H1 (cell line): ENCODE measurements around the gene UBN2. TPM values are rescaled to one million over a fixed set of nuclear protein-coding genes. Genes with fewer than 3 reads are reported as not detected.
"Not testable (repeated sequence)": the region's sequence is repeated elsewhere in the genome, so short reads cannot be mapped to it uniquely, and the experiment has no call there.

Experiments used
- CTCF ChIA-PET: fragments of 300-600 bp; sonication (Branson Sonifier 250); formaldehyde crosslinking; loops from one replicate; lab custom pipeline; 2021; ENCODE audit not compliant: partially characterized antibody; lab: Charles Lee
- POLR2A ChIA-PET: fragments of 300-600 bp; sonication (Branson Sonifier 250); formaldehyde crosslinking; loops from one replicate; lab custom pipeline; 2021; ENCODE audit warnings: inconsistent platforms; ENCODE audit not compliant: partially characterized antibody; lab: Charles Lee
- DNase-seq, 2 experiments: peaks; one replicate each; pipeline versions ENCODE4 v3.0.0 to v3.0.0-alpha.2; 2010 to 2022; ENCODE audit warnings: low spot score in 2 of 2, low read depth in 1 of 2, mixed read lengths in 1 of 2
- FAIRE-seq: peaks from 2 replicates; lab custom pipeline; 2011; peaks lifted over from hg19 to GRCh38; lab: Jason Lieb, UNC
- H2AFZ ChIP-seq: 2 replicates; pipeline ENCODE4 v1.8.1; 2012; ENCODE audit warnings: low read length, inconsistent platforms
- H2AK5ac ChIP-seq: 2 replicates; pipeline ENCODE4 v1.6.1; 2013; ENCODE audit warnings: low read depth, low read length
- H2BK120ac ChIP-seq: replicated peaks from 2 replicates; pipeline ENCODE3; 2013; ENCODE audit warnings: low read depth, low read length, inconsistent platforms
- H2BK12ac ChIP-seq: 2 replicates; pipeline ENCODE4 v1.6.1; 2013; ENCODE audit warnings: low read depth, low read length
- H2BK15ac ChIP-seq: 2 replicates; pipeline ENCODE4 v1.6.1; 2013; ENCODE audit warnings: low read length
- H2BK20ac ChIP-seq: 2 replicates; pipeline ENCODE4 v1.6.1; 2013; ENCODE audit warnings: low read length
- H2BK5ac ChIP-seq: 2 replicates; pipeline ENCODE4 v1.6.1; 2013; ENCODE audit warnings: low read depth, low read length
- H3K14ac ChIP-seq: 2 replicates; pipeline ENCODE4 v1.6.1; 2013; ENCODE audit warnings: inconsistent platforms; ENCODE audit not compliant: insufficient read length
- H3K18ac ChIP-seq: 2 replicates; pipeline ENCODE4 v1.6.1; 2013; ENCODE audit warnings: low read length; ENCODE audit errors: extremely low read depth
- H3K23ac ChIP-seq: 2 replicates; pipeline ENCODE4 v1.6.1; 2013; ENCODE audit warnings: inconsistent platforms; ENCODE audit not compliant: insufficient read length
- H3K23me2 ChIP-seq: 2 replicates; pipeline ENCODE4 v1.6.1; 2013; ENCODE audit warnings: low read depth, low read length
- H3K27ac ChIP-seq: 2 replicates; pipeline ENCODE4 v1.6.1; 2011; ENCODE audit warnings: low read depth, low read length, inconsistent platforms
- H3K27me3 ChIP-seq, 4 experiments: replicated peaks in 1 of 4; 1 replicate in 1 of 4; 2 replicates in 3 of 4; pipeline versions ENCODE4 v1.6.1 to v1.8.1; 2011 to 2013; ENCODE audit warnings: low read length in 3 of 4, mild to moderate bottlenecking in 3 of 4, inconsistent platforms in 2 of 4, mixed read lengths in 2 of 4, moderate library complexity in 1 of 4; ENCODE audit not compliant: control insufficient read depth in 3 of 4, insufficient read depth in 3 of 4; ENCODE audit errors: extremely low read depth in 1 of 4
- H3K36me3 ChIP-seq, 4 experiments: 2 replicates each; pipeline versions ENCODE4 v1.6.1 to v1.8.1; 2011 to 2013; ENCODE audit warnings: mild to moderate bottlenecking in 4 of 4, low read length in 3 of 4, moderate library complexity in 2 of 4, control low read depth in 1 of 4, inconsistent platforms in 1 of 4; ENCODE audit not compliant: insufficient read depth in 4 of 4, control insufficient read depth in 2 of 4
- H3K4ac ChIP-seq: replicated peaks from 2 replicates; pipeline ENCODE3; 2013; ENCODE audit warnings: low read length, low read depth, mixed read lengths, inconsistent platforms; ENCODE audit not compliant: insufficient read length
- H3K4me1 ChIP-seq, 4 experiments: replicated peaks in 1 of 4; 1 replicate in 1 of 4; 2 replicates in 3 of 4; pipeline versions ENCODE4 v1.6.1 to v1.8.1; 2011 to 2013; ENCODE audit warnings: low read length in 3 of 4, inconsistent platforms in 2 of 4, mixed read lengths in 1 of 4; ENCODE audit not compliant: insufficient read depth in 4 of 4, control insufficient read depth in 3 of 4
- H3K4me2 ChIP-seq, 2 experiments: 2 replicates each; pipeline versions ENCODE4 v1.6.1 to v1.8.1; 2011 to 2013; ENCODE audit warnings: low read depth in 2 of 2, low read length in 2 of 2, control low read depth in 1 of 2, inconsistent platforms in 1 of 2, mild to moderate bottlenecking in 1 of 2; ENCODE audit not compliant: insufficient read depth in 1 of 2
- H3K4me3 ChIP-seq, 4 experiments: fragments of 200-600, 300-600 bp in 1 of 4; sonication (generic), shearing (Covaris generic), sonication (Bioruptor Twin) in 1 of 4; 2 replicates each; pipeline versions ENCODE4 v1.5.1 to v1.8.1; 2011 to 2016; ENCODE audit warnings: low read length in 4 of 4, low read depth in 3 of 4, control low read depth in 2 of 4, inconsistent platforms in 2 of 4, mild to moderate bottlenecking in 2 of 4, mixed read lengths in 1 of 4, moderate library complexity in 1 of 4; ENCODE audit not compliant: insufficient read depth in 2 of 4; ENCODE audit errors: extremely low read depth in 1 of 4
- H3K56ac ChIP-seq: replicated peaks from 2 replicates; pipeline ENCODE3; 2013; ENCODE audit warnings: low read depth, mild to moderate bottlenecking, mixed read lengths, low read length, inconsistent platforms; ENCODE audit not compliant: insufficient read length
- H3K79me1 ChIP-seq: 2 replicates; pipeline ENCODE4 v1.6.1; 2013; ENCODE audit warnings: low read depth, low read length, control low read depth
- H3K79me2 ChIP-seq, 2 experiments: 2 replicates each; pipeline versions ENCODE4 v1.6.1 to v1.8.1; 2012 to 2013; ENCODE audit warnings: low read length in 2 of 2, mild to moderate bottlenecking in 2 of 2, inconsistent platforms in 1 of 2; ENCODE audit not compliant: insufficient read depth in 2 of 2, control insufficient read depth in 1 of 2
- H3K9ac ChIP-seq, 4 experiments: replicated peaks in 1 of 4; 1 replicate in 1 of 4; 2 replicates in 3 of 4; pipeline versions ENCODE4 v1.6.1 to v1.8.1; 2011 to 2013; ENCODE audit warnings: low read depth in 3 of 4, low read length in 3 of 4, control low read depth in 2 of 4, mild to moderate bottlenecking in 2 of 4, moderate library complexity in 2 of 4, inconsistent platforms in 1 of 4; ENCODE audit errors: extremely low read depth in 1 of 4
- H3K9me3 ChIP-seq, 2 experiments: 2 replicates each; pipeline versions ENCODE4 v1.6.1 to v1.8.1; 2012 to 2013; ENCODE audit warnings: mild to moderate bottlenecking in 2 of 2, moderate library complexity in 2 of 2, control low read depth in 1 of 2, inconsistent platforms in 1 of 2, low read depth in 1 of 2, low read length in 1 of 2, mixed read lengths in 1 of 2; ENCODE audit not compliant: insufficient read depth in 2 of 2
- H4K20me1 ChIP-seq, 2 experiments: replicated peaks in 1 of 2; 2 replicates each; pipeline versions ENCODE3 to v1.8.1; 2011 to 2013; ENCODE audit warnings: inconsistent platforms in 2 of 2, low read length in 2 of 2, mild to moderate bottlenecking in 1 of 2; ENCODE audit not compliant: insufficient read depth in 2 of 2, control insufficient read depth in 1 of 2
- H4K5ac ChIP-seq: 2 replicates; pipeline ENCODE4 v1.6.1; 2013; ENCODE audit warnings: low read length, low read depth, mixed read lengths, inconsistent platforms; ENCODE audit not compliant: insufficient read length
- H4K8ac ChIP-seq: 2 replicates; pipeline ENCODE4 v1.8.0; 2013; ENCODE audit warnings: mild to moderate bottlenecking, moderate library complexity, low read length, inconsistent platforms; ENCODE audit not compliant: insufficient read depth; ENCODE audit errors: extremely low read depth
- H4K91ac ChIP-seq: replicated peaks from 2 replicates; pipeline ENCODE3; 2013; ENCODE audit warnings: low read length, mixed read lengths, inconsistent platforms; ENCODE audit not compliant: insufficient read length
- BRCA1 ChIP-seq: IDR thresholded peaks from 2 replicates; pipeline ENCODE4 v1.6.1; 2012; ENCODE audit warnings: low read depth, low read length, improper control_type of control experiment
- CTCF ChIP-seq, 3 experiments: IDR thresholded peaks; 1 replicate in 2 of 3; 2 replicates in 1 of 3; pipeline versions ENCODE4 v1.5.1 to v1.6.1; 2011; ENCODE audit warnings: low read length in 3 of 3, mild to moderate bottlenecking in 3 of 3, inconsistent platforms in 2 of 3, low read depth in 1 of 3, moderate library complexity in 1 of 3; ENCODE audit not compliant: insufficient read depth in 1 of 3; ENCODE audit errors: control extremely low read depth in 1 of 3
- EZH2 ChIP-seq: fragments of 200-600 bp; sonication (generic); IDR thresholded peaks from 2 replicates; pipeline ENCODE4 v1.7.1; 2012; ENCODE audit warnings: low read depth, mild to moderate bottlenecking, moderate library complexity, low read length, inconsistent platforms; ENCODE audit not compliant: severe bottlenecking
- RXRA ChIP-seq: IDR thresholded peaks from 2 replicates; pipeline ENCODE4 v1.6.1; 2011; ENCODE audit warnings: low read depth, mild to moderate bottlenecking, low read length, moderate library complexity; ENCODE audit not compliant: insufficient read depth
- WGBS, 2 experiments: shearing (Covaris generic) in 1 of 2; methylation state at CpG; one replicate each; pipeline versions ENCODE4 v1.1.6 to v1.1.7; 2013 to 2015; ENCODE audit warnings: low lambda C conversion rate in 2 of 2, mixed read lengths in 2 of 2, inconsistent platforms in 1 of 2, low coverage in 1 of 2, missing lambda C conversion rate in 1 of 2; ENCODE audit not compliant: insufficient replicate concordance in 2 of 2, insufficient coverage in 1 of 2, insufficient read length in 1 of 2; ENCODE audit errors: extremely low coverage in 1 of 2, missing lambda C conversion rate in 1 of 2; 5-methylcytosine and 5-hydroxymethylcytosine counted together
- polyA plus RNA-seq, 7 experiments: library from polyadenylated mRNA; depleted of rRNA in 3 of 7; stranded (reverse) in 5 of 7; unstranded in 2 of 7; fragments of >200 nt in 5 of 7; fragments of 200-250 nt in 2 of 7; gene quantifications; 1 replicate in 5 of 7; 2 replicates in 1 of 7; 4 replicates in 1 of 7; pipeline versions ENCODE4 v1.2.1 to v1.2.3, GENCODE V29; 2011 to 2013; ENCODE audit warnings: missing spikeins in 2 of 7, mixed read lengths in 2 of 7
- total RNA-seq: library from RNA; stranded (reverse); fragmentation: NEBNext Ultra II Directional; extraction: Animal tissue kit (Norgen Biotek cat#: 25700); gene quantifications from 2 replicates; pipeline ENCODE4 v1.2.1, GENCODE V29; 2021

UBN2 gene
- total and polyA plus RNA-seq, 2 of the 8 experiments (the other 6 are each of a cell fraction or from before 2014, with no cell fraction given), result 4.1 to 39.6 TPM

GRCh38 chr7:139224219-139224618 is 6.8 kb upstream of the UBN2 start (continued):
- TF ChIP-seq EZH2 (no peak), CTCF (IDR thresholded peaks at IDR 0.05; ENCODE audit: control extremely low read depth in 1 of 3, insufficient read depth in 1 of 3, low read depth in 1 of 3, low read length in 3 of 3) (no peak), RXRA (no peak), BRCA1 (no peak)

- H2BK120ac ChIP-seq, H4K8ac ChIP-seq, H3K14ac ChIP-seq, FAIRE-seq, H3K18ac ChIP-seq, H3K36me3 ChIP-seq, H3K27me3 ChIP-seq, H2AK5ac ChIP-seq, H3K79me1 ChIP-seq, H4K5ac ChIP-seq, H2BK20ac ChIP-seq, H4K91ac ChIP-seq, H3K4me1 ChIP-seq, H2BK5ac ChIP-seq, H3K23ac ChIP-seq, DNase-seq, H3K56ac ChIP-seq, H2BK12ac ChIP-seq, POLR2A ChIA-PET, H2BK15ac ChIP-seq, CTCF ChIA-PET, H3K79me2 ChIP-seq, H3K27ac ChIP-seq, H3K23me2 ChIP-seq, H3K4me2 ChIP-seq, H2AFZ ChIP-seq, H3K9ac ChIP-seq, H3K4ac ChIP-seq, H4K20me1 ChIP-seq, H3K4me3 ChIP-seq: not testable (repeated sequence)
- H3K9me3 ChIP-seq, result peaks cover 0 to 18% of the 10 kb centered on the region in 2 experiments; a peak in 3 of 4 replicates
- WGBS, 2 experiments, result 93% methylated on average over 8 of the region's 18 CpGs; no CpG with 5 or more reads in 1 of the 2 experiments
Observed at GRCh38 chr7:139224836-139225235, 6.2 kb upstream of the UBN2 start.
